Testis (tissue), 3 donors: ENCODE data around the gene SLC2A9. TPM values are rescaled to one million over a fixed set of nuclear protein-coding genes. Genes with fewer than 3 reads are reported as not detected.

Experiments
- DNase-seq: peaks from one replicate; pipeline ENCODE4 v3.0.0-alpha.2; 2019
- H3K27ac ChIP-seq, 2 donors: fragments of 200-600 bp; sonication (generic); one replicate each; pipeline ENCODE4 v1.5.1; 2019
- H3K27me3 ChIP-seq: fragments of 200-600 bp; sonication (generic); one replicate; pipeline ENCODE4 v1.5.1; 2019
- H3K36me3 ChIP-seq: fragments of 200-600 bp; sonication (generic); one replicate; pipeline ENCODE4 v1.5.1; 2017; ENCODE audit warnings: low read depth; ENCODE audit errors: missing control alignments
- H3K4me1 ChIP-seq: fragments of 200-600 bp; sonication (generic); one replicate; pipeline ENCODE4 v1.5.1; 2019
- H3K4me3 ChIP-seq, 2 donors: fragments of 200-600 bp; sonication (generic); one replicate each; pipeline ENCODE4 v1.5.1; 2017 to 2019
- H3K9me3 ChIP-seq: fragments of 200-600 bp; sonication (generic); one replicate; pipeline ENCODE4 v1.5.1; 2017
- CTCF ChIP-seq, 3 experiments: fragments of 450-650 bp in 2 of 3; fragments of 200-600 bp in 1 of 3; sonication (generic) in 1 of 3; IDR thresholded peaks; one replicate each; pipeline ENCODE4 v1.5.1; 2016 to 2019; ENCODE audit warnings: antibody characterized with exemption in 3 of 3, mild to moderate bottlenecking in 2 of 3, moderate library complexity in 1 of 3
- POLR2A ChIP-seq: fragments of 450-650 bp; IDR thresholded peaks from one replicate; pipeline ENCODE4 v1.6.1; 2017; ENCODE audit warnings: antibody characterized with exemption, mild to moderate bottlenecking, moderate library complexity
- WGBS, 2 donors: methylation state at CpG; one replicate each; pipeline ENCODE4 v1.1.5; 2018; 5-methylcytosine and 5-hydroxymethylcytosine counted together
- intact Hi-C: fragments of 100-400 bp; cut with DNase I; formaldehyde crosslinking; loops from one replicate; pipeline ENCODE4 v1.15.1; 2023; ENCODE audit warnings: low total_unique reads
- polyA plus RNA-seq: library from polyadenylated mRNA; stranded (reverse); fragments of 350-450 nt; fragmentation: Illumina TruSeq; extraction: RNeasy Lipid Tissue Mini Kit (QIAGEN cat#74804); gene quantifications from one replicate; pipeline ENCODE4 v1.2.3, GENCODE V29; 2014; ENCODE audit warnings: low read depth, low replicate concordance; ENCODE audit not compliant: insufficient read depth
- total RNA-seq, 2 donors: library from RNA; depleted of rRNA; stranded (reverse); fragments of >200 nt; gene quantifications; one replicate each; pipeline ENCODE4 v1.2.3, GENCODE V29; 2016

The SLC2A9 gene
- total and polyA plus RNA-seq, 3 donors from 2014 or later = 6.3 to 7.5 (median 6.8) TPM

DNA sequence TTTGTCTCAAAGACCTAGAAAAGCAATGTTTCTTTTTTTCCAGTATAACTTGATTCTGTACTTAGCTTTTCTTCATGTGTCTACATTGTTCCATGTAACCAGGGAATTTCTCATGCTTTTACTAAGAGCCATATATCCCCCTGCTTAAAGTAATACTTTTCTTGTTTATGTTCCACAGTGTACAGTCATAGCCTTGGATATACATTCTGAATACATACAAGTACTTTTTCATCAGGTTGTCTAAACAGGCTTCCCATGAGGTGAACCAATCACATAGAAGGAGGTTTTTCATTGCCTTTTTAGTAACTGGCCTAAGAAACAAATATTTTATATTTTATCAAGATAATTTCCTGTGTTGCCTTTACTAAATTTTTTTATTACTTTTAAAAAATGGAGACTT, 52.8 kb downstream of the SLC2A9 start:
- Histone ChIP-seq H3K27me3 (no peaks in the 10 kb centered on the region), H3K9me3 (no peaks in the 10 kb centered on the region), H3K4me1 (no peaks in the 10 kb centered on the region), H3K27ac (no peak overlapping the region), H3K4me3 (no peak overlapping the region), H3K36me3 (no peaks in the 10 kb centered on the region)
- TF ChIP-seq POLR2A = no peak
- TF ChIP-seq CTCF (IDR thresholded peaks at IDR 0.05) = no peak
- intact Hi-C loops = no loop called here
- DNase-seq = no peak

GRCh38 chr4:9964879-9965278, 56.4 kb downstream of the SLC2A9 start:
- TF ChIP-seq POLR2A (no peak), CTCF (IDR thresholded peaks at IDR 0.05) (no peak)
- no peak for DNase-seq
- WGBS, 2 donors = 78 to 84% methylated on average over 7 of the region's 7 CpGs

GRCh38 chr4:9963328-9963727, 58.0 kb downstream of the SLC2A9 start:
- no peaks in the 10 kb centered on the region for H3K27me3 ChIP-seq
- no peak overlapping the region for H3K4me3 ChIP-seq
- intact Hi-C loops = no loop called here
- WGBS, 2 donors = 75 to 80% methylated on average over 5 of the region's 5 CpGs
- no peak overlapping the region for H3K27ac ChIP-seq
- no peak for DNase-seq
- H3K4me1 ChIP-seq = no peaks in the 10 kb centered on the region
- H3K9me3 ChIP-seq = no peaks in the 10 kb centered on the region
- H3K36me3 ChIP-seq = no peaks in the 10 kb centered on the region
- TF ChIP-seq CTCF (IDR thresholded peaks at IDR 0.05) = no peak
- TF ChIP-seq POLR2A = no peak

More at GRCh38 chr4:9964879-9965278, 56.4 kb downstream of the SLC2A9 start:
- intact Hi-C loops = no loop called here
- Histone ChIP-seq H3K9me3 (no peaks in the 10 kb centered on the region), H3K4me3 (no peak overlapping the region), H3K36me3 (no peaks in the 10 kb centered on the region), H3K27me3 (no peaks in the 10 kb centered on the region), H3K27ac (no peak overlapping the region), H3K4me1 (no peaks in the 10 kb centered on the region)

GRCh38 chr4:9962611-9963314, 58.5 kb downstream of the SLC2A9 start:
- Histone ChIP-seq H3K9me3 (no peaks in the 10 kb centered on the region), H3K4me1 (no peaks in the 10 kb centered on the region), H3K27ac (no peak overlapping the region), H3K27me3 (no peaks in the 10 kb centered on the region), H3K36me3 (no peaks in the 10 kb centered on the region), H3K4me3 (no peak overlapping the region)
- intact Hi-C loops = no loop called here
- WGBS, 2 donors = 96% methylated on average over 5 of the region's 5 CpGs
- no peak for DNase-seq
- no peak for TF ChIP-seq CTCF (IDR thresholded peaks at IDR 0.05)
- no peak for TF ChIP-seq POLR2A

- Histone ChIP-seq H3K9me3 (no peaks in the 10 kb centered on the region), H3K27ac (no peak overlapping the region), H3K4me3 (no peak overlapping the region), H3K36me3 (no peaks in the 10 kb centered on the region), H3K27me3 (no peaks in the 10 kb centered on the region), H3K4me1 (no peaks in the 10 kb centered on the region)
- TF ChIP-seq POLR2A (no peak), CTCF (IDR thresholded peaks at IDR 0.05) (no peak)
- no peak for DNase-seq
- WGBS, 2 donors = 95 to 96% methylated on average over 2 to 3 of the region's 3 CpGs
- intact Hi-C loops = no loop called here
These were observed 66.8 kb downstream of the SLC2A9 start for GRCh38 chr4:9954468-9954867.
